RPMI7951 (cell line): ENCODE data around the gene CDC7. TPM values are rescaled to one million over a fixed set of nuclear protein-coding genes. Genes with fewer than 3 reads are reported as not detected.
A peak's percentile ranks its signal among the peaks of the same experiment; 100 is the strongest.
"Not testable (repeated sequence)": the region's sequence is repeated elsewhere in the genome, so short reads cannot be mapped to it uniquely, and the experiment has no call there.

Source experiments
- DNase-seq: peaks from one replicate; pipeline ENCODE4 v3.0.0-alpha.2; 2012; ENCODE audit warnings: low read depth
- total RNA-seq: library from RNA; depleted of rRNA; stranded (reverse); fragments of >200 nt; shearing (Covaris generic); gene quantifications from 2 replicates; pipeline ENCODE4 v1.2.3, GENCODE V29; 2014

The CDC7 gene
- total RNA-seq, 1 experiment from 2014 or later: 17.8 TPM

- DNase-seq: no peak
Observed at GRCh38 chr1:91510754-91511153, 10.1 kb downstream of the CDC7 start.

- DNase-seq: peak; percentile 48
Observed at GRCh38 chr1:91511386-91511785, 10.7 kb downstream of the CDC7 start.

GRCh38 chr1:91513160-91513559 lies 12.5 kb downstream of the CDC7 start:
- DNase-seq: no peak

GRCh38 chr1:91513706-91514105 lies 13.1 kb downstream of the CDC7 start:
- no peak for DNase-seq

GRCh38 chr1:91515994-91516393 lies 15.3 kb downstream of the CDC7 start:
- no peak for DNase-seq

GRCh38 chr1:91516605-91517004 lies 16.0 kb downstream of the CDC7 start:
- not testable (repeated sequence) for DNase-seq

GRCh38 chr1:91519167-91519566 lies 18.5 kb downstream of the CDC7 start:
- not testable (repeated sequence) for DNase-seq

- DNase-seq: no peak
Observed at GRCh38 chr1:91520942-91521507, 20.4 kb downstream of the CDC7 start.

GRCh38 chr1:91523482-91523881 lies 22.8 kb downstream of the CDC7 start:
- DNase-seq: no peak

GRCh38 chr1:91526496-91526895 lies 25.8 kb downstream of the CDC7 start:
- no peak for DNase-seq

GRCh38 chr1:91527266-91527765 lies 26.7 kb downstream of the CDC7 start:
- DNase-seq: no peak

- no peak for DNase-seq
Observed at GRCh38 chr1:91527781-91528180, 27.1 kb downstream of the CDC7 start.

GRCh38 chr1:91529856-91530255 lies 29.2 kb downstream of the CDC7 start:
- peak; percentile 32 for DNase-seq

- no peak for DNase-seq
Observed at GRCh38 chr1:91533361-91534024, 32.8 kb downstream of the CDC7 start.

GRCh38 chr1:91535441-91535840 lies 34.8 kb downstream of the CDC7 start:
- DNase-seq: no peak

- peak; percentile 49 for DNase-seq
Observed at GRCh38 chr1:91537281-91537986, 36.8 kb downstream of the CDC7 start.

- DNase-seq: no peak
Observed at GRCh38 chr1:91537987-91538304, 37.3 kb downstream of the CDC7 start.

GRCh38 chr1:91540910-91541309 lies 40.3 kb downstream of the CDC7 start:
- no peak for DNase-seq

- no peak for DNase-seq
Observed at GRCh38 chr1:91541918-91542533, 41.4 kb downstream of the CDC7 start.

- no peak for DNase-seq
Observed at GRCh38 chr1:91545506-91546300, 45.1 kb downstream of the CDC7 start.

- DNase-seq: no peak
Observed at GRCh38 chr1:91546301-91546581, 45.6 kb downstream of the CDC7 start.

- no peak for DNase-seq
Observed at GRCh38 chr1:91546876-91547275, 46.2 kb downstream of the CDC7 start.
